Stimulated activated CD8-positive, alpha-beta memory T cell treated with anti-CD3 and anti-CD28 coated beads, Interleukin-15, amount 100 ng/mL, for 4 hours (primary cell): ENCODE data around the gene ASRGL1.

Source experiments
- DNase-seq, 2 donors: peaks; one replicate each; pipeline ENCODE4 v3.0.0-alpha.2; 2020; ENCODE audit warnings: low read depth in 2 of 2

Gene ASRGL1

GRCh38 chr11:62413060-62413696 lies 75.9 kb downstream of the ASRGL1 start:
- DNase-seq: no peak

- no peak for DNase-seq
Measured at GRCh38 chr11:62416596-62416995, 79.3 kb downstream of the ASRGL1 start.

- DNase-seq: no peak
Measured at GRCh38 chr11:62418136-62418535, 80.9 kb downstream of the ASRGL1 start.

- DNase-seq: no peak
Measured at GRCh38 chr11:62418733-62419132, 81.5 kb downstream of the ASRGL1 start, which contains the start of gene SCGB1A1. TSS of gene SCGB1A1 (plus strand) at chr11:62419033. CDS start at chr11:62419096, 63 bp downstream.

GRCh38 chr11:62419314-62419929 lies 82.2 kb downstream of the ASRGL1 start:
- DNase-seq: no peak

- no peak for DNase-seq
Measured at GRCh38 chr11:62419943-62420342, 82.7 kb downstream of the ASRGL1 start.

- no peak for DNase-seq
Measured at GRCh38 chr11:62420882-62421281, 83.6 kb downstream of the ASRGL1 start.

GRCh38 chr11:62421996-62422395 lies 84.7 kb downstream of the ASRGL1 start:
- DNase-seq: no peak

GRCh38 chr11:62423012-62423411 lies 85.8 kb downstream of the ASRGL1 start:
- DNase-seq: no peak

GRCh38 chr11:62427630-62428233 lies 90.5 kb downstream of the ASRGL1 start:
- no peak for DNase-seq

- no peak for DNase-seq
Measured at GRCh38 chr11:62428871-62429560, 91.8 kb downstream of the ASRGL1 start.

- DNase-seq: no peak
Measured at GRCh38 chr11:62430425-62430824, 93.2 kb downstream of the ASRGL1 start.

- DNase-seq: no peak
Measured at GRCh38 chr11:62431171-62431901, 94.1 kb downstream of the ASRGL1 start.

- DNase-seq: no peak
Measured at GRCh38 chr11:62432695-62433094, 95.4 kb downstream of the ASRGL1 start.

- no peak for DNase-seq
Measured at GRCh38 chr11:62433141-62433903, 96.1 kb downstream of the ASRGL1 start.

GRCh38 chr11:62433904-62434276 lies 96.6 kb downstream of the ASRGL1 start:
- no peak for DNase-seq

- DNase-seq: no peak
Measured at GRCh38 chr11:62435846-62436660, 98.8 kb downstream of the ASRGL1 start.

- DNase-seq: no peak
Measured at GRCh38 chr11:62437616-62438015, 100.4 kb downstream of the ASRGL1 start.

- DNase-seq: no peak
Measured at GRCh38 chr11:62438641-62439040, 101.4 kb downstream of the ASRGL1 start.
